HCT116 (cell line): ENCODE data around the gene OPN4.

Source experiments
- EZH2 ChIP-seq: fragments of 200-600 bp; sonication (generic); IDR thresholded peaks from 2 replicates; pipeline ENCODE4 v1.6.1; 2017; ENCODE audit warnings: antibody characterized with exemption, mixed run types
- EZH2phosphoT487 ChIP-seq: fragments of 200-600 bp; IDR thresholded peaks from 2 replicates; pipeline ENCODE4 v1.6.1; 2018; ENCODE audit warnings: antibody characterized with exemption, borderline replicate concordance
- JUND ChIP-seq: IDR thresholded peaks from 2 replicates; pipeline ENCODE4 v1.6.1; 2012
- MAX ChIP-seq: IDR thresholded peaks from 2 replicates; pipeline ENCODE4 v1.6.1; 2012
- POLR2A ChIP-seq: IDR thresholded peaks from 2 replicates; pipeline ENCODE4 v1.7.0; 2011; ENCODE audit warnings: borderline replicate concordance; ENCODE audit not compliant: insufficient read depth, insufficient read length; ENCODE audit errors: extremely low read depth
- POLR2AphosphoS5 ChIP-seq: IDR thresholded peaks from 2 replicates; pipeline ENCODE4 v1.6.1; 2011; ENCODE audit warnings: mild to moderate bottlenecking, low read depth, low read length, moderate library complexity
- SIN3A ChIP-seq: IDR thresholded peaks from 2 replicates; pipeline ENCODE4 v1.6.1; 2012; ENCODE audit warnings: low read depth
- TF ChIP-seq, protein P1 (sequence below), 3 experiments: fragments of 200-600 bp in 1 of 3; sonication (generic) in 1 of 3; IDR thresholded peaks in 2 of 3; conservative IDR thresholded peaks in 1 of 3; 2 replicates each; pipeline ENCODE4 v1.5.1; 2012 to 2017; ENCODE audit warnings: low read depth in 2 of 3, low read length in 2 of 3, antibody characterized with exemption in 1 of 3, borderline replicate concordance in 1 of 3, control low read depth in 1 of 3, mild to moderate bottlenecking in 1 of 3, mixed read lengths in 1 of 3, mixed run types in 1 of 3, moderate library complexity in 1 of 3; ENCODE audit not compliant: insufficient read depth in 1 of 3

DNA sequence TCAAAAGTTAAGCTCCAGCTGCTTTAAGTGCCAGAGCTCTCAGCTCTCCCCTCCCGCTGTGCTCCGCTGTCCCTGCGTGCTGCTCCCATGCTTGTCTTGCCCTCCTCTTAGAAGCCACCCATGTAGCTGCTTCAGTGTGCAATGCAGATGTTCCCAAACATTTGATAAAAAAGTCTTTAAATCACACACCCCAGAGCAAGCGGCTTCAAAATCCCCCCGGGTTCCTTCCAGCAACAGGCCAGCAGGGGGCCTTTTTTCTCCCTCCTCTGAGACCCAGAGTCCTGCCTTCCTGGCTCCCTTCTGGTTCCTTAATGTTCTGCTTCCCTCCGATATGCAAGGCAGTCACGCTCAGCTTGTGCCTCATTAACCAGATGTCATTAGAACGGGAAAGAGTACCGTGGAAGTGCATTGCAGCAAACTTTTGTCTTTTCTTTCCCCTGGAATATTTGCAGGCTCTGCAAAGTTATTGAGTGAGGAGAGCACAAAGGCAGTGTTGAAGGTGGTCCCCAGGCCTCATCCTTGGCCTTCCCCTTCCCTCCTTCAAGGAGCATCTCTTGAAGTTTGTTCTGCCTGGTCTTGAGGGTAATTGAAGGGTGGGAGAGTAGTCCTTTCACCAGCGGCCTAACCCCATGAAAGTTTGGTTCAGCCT lies 39.5 kb downstream of the OPN4 start:
- TF ChIP-seq, protein P1, sequence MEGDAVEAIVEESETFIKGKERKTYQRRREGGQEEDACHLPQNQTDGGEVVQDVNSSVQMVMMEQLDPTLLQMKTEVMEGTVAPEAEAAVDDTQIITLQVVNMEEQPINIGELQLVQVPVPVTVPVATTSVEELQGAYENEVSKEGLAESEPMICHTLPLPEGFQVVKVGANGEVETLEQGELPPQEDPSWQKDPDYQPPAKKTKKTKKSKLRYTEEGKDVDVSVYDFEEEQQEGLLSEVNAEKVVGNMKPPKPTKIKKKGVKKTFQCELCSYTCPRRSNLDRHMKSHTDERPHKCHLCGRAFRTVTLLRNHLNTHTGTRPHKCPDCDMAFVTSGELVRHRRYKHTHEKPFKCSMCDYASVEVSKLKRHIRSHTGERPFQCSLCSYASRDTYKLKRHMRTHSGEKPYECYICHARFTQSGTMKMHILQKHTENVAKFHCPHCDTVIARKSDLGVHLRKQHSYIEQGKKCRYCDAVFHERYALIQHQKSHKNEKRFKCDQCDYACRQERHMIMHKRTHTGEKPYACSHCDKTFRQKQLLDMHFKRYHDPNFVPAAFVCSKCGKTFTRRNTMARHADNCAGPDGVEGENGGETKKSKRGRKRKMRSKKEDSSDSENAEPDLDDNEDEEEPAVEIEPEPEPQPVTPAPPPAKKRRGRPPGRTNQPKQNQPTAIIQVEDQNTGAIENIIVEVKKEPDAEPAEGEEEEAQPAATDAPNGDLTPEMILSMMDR (IDR thresholded peaks at IDR 0.05 in 2 of 3, conservative IDR thresholded peaks at IDR 0.05 in 1 of 3; ENCODE audit: borderline replicate concordance in 1 of 3, insufficient read depth in 1 of 3, low read depth in 2 of 3, low read length in 2 of 3): peak; percentile 73 to 77 (median 76)
- TF ChIP-seq POLR2AphosphoS5: no peak
- TF ChIP-seq JUND: no peak
- no peak for TF ChIP-seq EZH2
- no peak for TF ChIP-seq MAX
- no peak for TF ChIP-seq EZH2phosphoT487
- no peak for TF ChIP-seq POLR2A
- TF ChIP-seq SIN3A: no peak
